ENCODE measurements around the gene TBC1D30. TPM values are rescaled to one million over a fixed set of nuclear protein-coding genes. Genes with fewer than 3 reads are reported as not detected.
"Not testable (repeated sequence)": the region's sequence is repeated elsewhere in the genome, so short reads cannot be mapped to it uniquely, and the experiment has no call there.

TBC1D30 gene
- total RNA-seq, 6 experiments from 2014 or later = 1.1 to 2.7 (median 1.3) TPM

- H3K4me1 ChIP-seq = peaks cover 0 to 18% (median 6%) of the 10 kb centered on the region in 4 donors
- intact Hi-C loops (cut with DNase I) = no loop called here
- H3K27me3 ChIP-seq = no peaks in the 10 kb centered on the region
- DNase-seq (no peak), ATAC-seq (no peak)
- WGBS (ENCODE audit: insufficient coverage, low coverage, low lambda C conversion rate, missing lambda C conversion rate) = 49% methylated on average over 5 of the region's 5 CpGs
- no peak overlapping the region for H3K27ac ChIP-seq
- TF ChIP-seq CTCF (IDR thresholded peaks at IDR 0.05) = no peak
- TF ChIP-seq POLR2A (IDR thresholded peaks at IDR 0.05) = no peak
- H3K9me3 ChIP-seq = no peaks in the 10 kb centered on the region
- no peaks in the 10 kb centered on the region for H3K36me3 ChIP-seq
- H3K4me3 ChIP-seq = no peak overlapping the region
Observed at GRCh38 chr12:64800640-64801039, 23.8 kb upstream of the TBC1D30 start.

GRCh38 chr12:64801381-64801780 is 23.1 kb upstream of the TBC1D30 start:
- Histone ChIP-seq H3K9me3 (no peaks in the 10 kb centered on the region), H3K36me3 (no peaks in the 10 kb centered on the region), H3K27me3 (no peaks in the 10 kb centered on the region), H3K4me3 (no peak overlapping the region), H3K4me1 (peaks cover 0 to 13% (median 3%) of the 10 kb centered on the region in 4 donors), H3K27ac (no peak overlapping the region)
- intact Hi-C loops (cut with DNase I) = no loop called here
- ATAC-seq (peak in 1 of 4 donors; percentile 16), DNase-seq (no peak)
- peak in 1 of 4 donors; percentile 5 for TF ChIP-seq CTCF (IDR thresholded peaks at IDR 0.05)
- TF ChIP-seq POLR2A (IDR thresholded peaks at IDR 0.05) = no peak
- WGBS (ENCODE audit: insufficient coverage, low coverage, low lambda C conversion rate, missing lambda C conversion rate) = 91% methylated on average over 2 of the region's 2 CpGs

GRCh38 chr12:64802180-64802775 is 22.2 kb upstream of the TBC1D30 start:
- peak; percentile 44 to 59 (median 55) for DNase-seq

GRCh38 chr12:64806173-64806572 is 18.3 kb upstream of the TBC1D30 start:
- Histone ChIP-seq H3K4me1 (no peaks in the 10 kb centered on the region), H3K36me3 (no peaks in the 10 kb centered on the region), H3K27me3 (no peaks in the 10 kb centered on the region), H3K27ac (no peak overlapping the region), H3K9me3 (no peaks in the 10 kb centered on the region), H3K4me3 (no peak overlapping the region)
- DNase-seq = no peak
- no peak for TF ChIP-seq CTCF (IDR thresholded peaks at IDR 0.05)
- no peak for TF ChIP-seq POLR2A (IDR thresholded peaks at IDR 0.05)
- intact Hi-C loops (cut with DNase I) = no loop called here
- WGBS (ENCODE audit: insufficient coverage, low coverage, low lambda C conversion rate, missing lambda C conversion rate) = 85% methylated on average over 2 of the region's 2 CpGs
- no peak for ATAC-seq

More at GRCh38 chr12:64802180-64802775, 22.2 kb upstream of the TBC1D30 start:
- H3K4me3 ChIP-seq; H3K27ac ChIP-seq; intact Hi-C loops (cut with DNase I); H3K27me3 ChIP-seq; H3K36me3 ChIP-seq; H3K4me1 ChIP-seq; H3K9me3 ChIP-seq: not testable (repeated sequence)
- TF ChIP-seq CTCF (IDR thresholded peaks at IDR 0.05) = peak; percentile 72 to 91 (median 88)
- 32% methylated on average over 8 of the region's 8 CpGs for WGBS (ENCODE audit: insufficient coverage, low coverage, low lambda C conversion rate, missing lambda C conversion rate)
- ATAC-seq = peak; percentile 87 to 94 (median 90)
